ENCODE results near the gene FGD2.

FGD2 gene

DNA sequence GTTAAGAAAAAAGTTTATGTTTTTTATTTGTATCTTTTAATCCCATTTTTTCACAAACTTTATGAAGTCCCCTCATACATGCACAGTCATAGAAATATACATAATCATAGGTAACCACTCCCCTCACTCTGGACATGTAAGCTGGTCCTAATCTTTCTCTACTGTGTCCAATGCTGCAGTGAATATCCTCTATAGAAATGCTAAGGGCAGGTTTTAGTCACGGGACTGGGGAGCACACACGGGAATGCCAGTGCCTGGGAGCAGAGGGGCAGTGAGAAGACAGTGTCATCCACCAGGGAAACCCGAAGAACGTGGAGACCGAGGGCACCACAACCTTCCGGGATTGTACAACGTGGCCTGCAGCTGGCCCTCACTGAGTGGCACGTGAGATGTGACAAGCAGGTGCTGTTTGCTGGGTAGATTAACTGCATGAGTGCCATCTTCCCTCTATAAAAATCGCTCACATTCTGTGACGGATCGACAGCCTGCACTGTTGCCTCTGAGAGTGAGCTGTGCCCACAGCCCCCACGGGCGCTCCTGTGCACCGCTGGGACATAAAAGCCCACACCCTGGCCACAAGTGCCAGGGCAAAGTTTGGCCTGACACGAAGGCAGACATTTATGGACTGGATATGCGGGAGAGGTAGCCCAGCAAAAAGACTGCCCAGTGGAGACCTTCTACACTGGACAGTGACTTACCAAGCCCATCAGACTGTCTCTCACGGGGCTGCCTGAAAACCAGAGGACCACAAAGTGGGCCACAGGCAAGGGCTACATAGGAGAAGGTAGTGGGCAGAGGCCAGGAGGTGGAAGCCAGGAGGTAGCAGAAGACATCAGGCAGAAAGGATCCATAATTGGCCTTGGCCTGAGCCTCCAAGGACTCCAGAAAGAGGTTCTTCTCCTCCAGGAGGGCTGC is 63.2 kb downstream of the FGD2 start:
- Histone ChIP-seq H3K4me3 (ENCODE audit: low read depth in 1 of 5, low read length in 5 of 5) (no peak overlapping the region), H3K4me1 (ENCODE audit: control insufficient read depth in 5 of 5, insufficient read depth in 5 of 5, low read length in 5 of 5) (peaks cover 0 to 10% (median 3%) of the 10 kb centered on the region in 5 donors), H3K36me3 (ENCODE audit: control insufficient read depth in 5 of 5, insufficient read depth in 5 of 5, low read length in 5 of 5) (no peaks in the 10 kb centered on the region), H3K27ac (ENCODE audit: low read depth, low read length) (no peak overlapping the region), H3K27me3 (ENCODE audit: control insufficient read depth in 5 of 5, insufficient read depth in 4 of 5, low read length in 5 of 5) (no peaks in the 10 kb centered on the region), H3K9me3 (ENCODE audit: control insufficient read depth in 5 of 5, low read length in 5 of 5) (no peaks in the 10 kb centered on the region), H3K9ac (ENCODE audit: low read length in 5 of 5) (no peak overlapping the region)

- Histone ChIP-seq H3K4me1 (ENCODE audit: control insufficient read depth in 5 of 5, insufficient read depth in 5 of 5, low read length in 5 of 5) (peaks cover 0 to 21% (median 4%) of the 10 kb centered on the region in 5 donors), H3K36me3 (ENCODE audit: control insufficient read depth in 5 of 5, insufficient read depth in 5 of 5, low read length in 5 of 5) (peaks cover 0 to 3% (median 0%) of the 10 kb centered on the region in 5 donors), H3K9me3 (ENCODE audit: control insufficient read depth in 5 of 5, low read length in 5 of 5) (peaks cover 0 to 3% (median 0%) of the 10 kb centered on the region in 5 donors), H3K4me3 (ENCODE audit: low read depth in 1 of 5, low read length in 5 of 5) (no peak overlapping the region), H3K27me3 (ENCODE audit: control insufficient read depth in 5 of 5, insufficient read depth in 4 of 5, low read length in 5 of 5) (peaks cover 0 to 5% (median 0%) of the 10 kb centered on the region in 5 donors), H3K9ac (ENCODE audit: low read length in 5 of 5) (no peak overlapping the region), H3K27ac (ENCODE audit: low read depth, low read length) (no peak overlapping the region)
Observed at GRCh38 chr6:37069639-37070038, 64.2 kb downstream of the FGD2 start.

DNA sequence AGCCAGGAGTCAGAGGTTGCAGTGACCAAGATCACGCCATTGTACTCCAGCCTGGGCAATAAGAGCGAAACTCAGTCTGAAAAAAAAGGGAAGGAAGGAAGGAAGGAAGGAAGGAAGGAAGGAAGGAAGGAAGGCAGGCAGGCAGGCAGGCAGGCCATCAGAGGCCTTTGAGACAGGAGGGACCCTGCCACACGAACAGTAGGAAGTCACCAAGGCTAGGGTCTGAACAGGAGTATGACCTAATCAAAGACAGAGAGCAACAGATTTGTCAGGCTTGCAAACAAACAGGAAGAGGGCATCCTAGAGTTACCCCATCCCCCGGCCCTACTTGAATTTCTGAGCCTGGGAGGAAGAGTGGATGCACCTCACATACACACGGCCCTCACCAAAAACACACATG is 67.1 kb downstream of the FGD2 start:
- Histone ChIP-seq H3K4me1 (ENCODE audit: control insufficient read depth in 5 of 5, insufficient read depth in 5 of 5, low read length in 5 of 5) (peaks cover 3 to 29% (median 12%) of the 10 kb centered on the region in 5 donors), H3K4me3 (ENCODE audit: low read depth in 1 of 5, low read length in 5 of 5) (no peak overlapping the region), H3K27ac (ENCODE audit: low read depth, low read length) (no peak overlapping the region), H3K27me3 (ENCODE audit: control insufficient read depth in 5 of 5, insufficient read depth in 4 of 5, low read length in 5 of 5) (peaks cover 0 to 5% (median 0%) of the 10 kb centered on the region in 5 donors), H3K36me3 (ENCODE audit: control insufficient read depth in 5 of 5, insufficient read depth in 5 of 5, low read length in 5 of 5) (peaks cover 0 to 3% (median 0%) of the 10 kb centered on the region in 5 donors), H3K9ac (ENCODE audit: low read length in 5 of 5) (no peak overlapping the region), H3K9me3 (ENCODE audit: control insufficient read depth in 5 of 5, low read length in 5 of 5) (peaks cover 0 to 3% (median 0%) of the 10 kb centered on the region in 5 donors)

DNA sequence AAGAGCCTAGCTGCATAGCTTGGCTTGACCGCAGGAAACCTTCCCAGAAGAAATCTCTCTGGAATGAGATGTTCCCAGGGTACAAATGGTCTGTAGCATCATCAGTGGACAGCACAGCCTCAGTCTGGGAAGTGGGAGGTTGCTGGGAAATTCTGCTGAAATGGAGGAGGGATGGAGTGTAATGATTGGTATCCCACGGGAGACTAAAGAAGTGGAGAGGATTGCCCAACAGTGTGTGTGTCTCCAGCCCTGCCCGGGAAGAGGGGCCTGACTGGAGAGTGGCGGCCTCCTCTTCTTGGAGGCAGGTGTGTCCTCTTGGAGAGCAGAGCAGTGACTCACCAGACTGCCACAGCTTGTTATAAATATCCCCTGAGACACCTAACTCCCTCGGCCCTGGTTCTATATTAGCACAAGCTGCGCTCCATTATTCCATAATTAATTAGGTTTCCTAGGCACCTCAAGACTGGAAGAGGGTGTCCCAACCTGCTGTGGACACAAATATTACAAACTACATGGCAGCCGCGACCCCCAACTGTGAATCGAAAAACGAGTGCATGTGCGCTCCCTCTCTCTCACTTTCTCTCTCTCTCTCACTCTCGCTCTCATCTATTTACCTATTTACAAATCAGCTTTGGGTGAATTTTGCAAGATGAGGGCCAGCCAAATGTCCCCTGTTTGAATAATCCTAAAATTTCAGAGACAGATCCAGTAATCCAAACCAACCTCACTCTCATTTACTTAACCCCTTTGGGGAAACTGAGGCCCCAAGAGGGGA is 68.8 kb downstream of the FGD2 start:
- Histone ChIP-seq H3K9ac (ENCODE audit: low read length in 5 of 5) (peak overlapping the region in 2 of 5 donors; percentile 40 to 95), H3K27me3 (ENCODE audit: control insufficient read depth in 5 of 5, insufficient read depth in 4 of 5, low read length in 5 of 5) (peaks cover 0 to 5% (median 0%) of the 10 kb centered on the region in 5 donors), H3K36me3 (ENCODE audit: control insufficient read depth in 5 of 5, insufficient read depth in 5 of 5, low read length in 5 of 5) (peaks cover 0 to 3% (median 0%) of the 10 kb centered on the region in 5 donors), H3K27ac (ENCODE audit: low read depth, low read length) (peak overlapping the region; percentile 83), H3K4me3 (ENCODE audit: low read depth in 1 of 5, low read length in 5 of 5) (no peak overlapping the region), H3K9me3 (ENCODE audit: control insufficient read depth in 5 of 5, low read length in 5 of 5) (peaks cover 0 to 3% (median 0%) of the 10 kb centered on the region in 5 donors), H3K4me1 (ENCODE audit: control insufficient read depth in 5 of 5, insufficient read depth in 5 of 5, low read length in 5 of 5) (peaks cover 11 to 35% (median 24%) of the 10 kb centered on the region in 5 donors)

DNA sequence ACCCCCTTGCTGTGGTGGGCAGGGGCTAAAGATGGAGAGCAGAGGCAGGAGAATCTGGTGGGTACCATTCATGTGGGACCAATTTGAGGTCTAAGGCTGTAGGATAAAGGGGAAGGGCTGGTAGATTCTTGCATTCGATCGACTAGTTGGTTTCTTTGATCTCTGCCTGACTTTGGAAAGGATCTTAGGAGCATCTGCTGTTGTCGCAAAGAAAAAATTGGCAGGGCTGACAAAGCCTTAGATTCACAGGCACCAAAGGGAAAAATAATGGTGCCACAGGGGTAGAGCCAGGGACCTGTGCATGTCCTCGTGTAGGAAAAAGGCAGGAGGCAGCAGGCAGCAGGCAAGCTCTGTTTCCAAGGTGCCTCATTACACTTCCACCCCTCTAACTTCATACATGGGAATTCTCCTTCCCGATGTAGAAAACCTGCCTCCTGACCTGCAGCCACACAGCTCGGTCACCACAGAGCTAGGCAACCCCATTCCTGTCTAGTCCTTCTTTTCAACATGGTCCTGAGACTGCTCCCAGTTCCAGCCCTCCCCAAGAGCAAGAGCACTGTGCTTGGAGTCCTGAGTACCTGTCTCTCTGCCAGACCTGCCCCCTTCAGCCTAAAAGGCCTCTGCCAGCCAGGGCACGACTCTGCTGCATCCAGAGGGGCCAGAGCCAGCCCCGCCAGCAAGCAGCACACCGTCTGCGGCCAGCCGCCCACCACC is 71.9 kb downstream of the FGD2 start:
- H3K9me3 ChIP-seq (ENCODE audit: control insufficient read depth in 5 of 5, low read length in 5 of 5) = peaks cover 0 to 3% (median 0%) of the 10 kb centered on the region in 5 donors
- H3K36me3 ChIP-seq (ENCODE audit: control insufficient read depth in 5 of 5, insufficient read depth in 5 of 5, low read length in 5 of 5) = peaks cover 0 to 3% (median 0%) of the 10 kb centered on the region in 5 donors
- H3K9ac ChIP-seq (ENCODE audit: low read length in 5 of 5) = peak overlapping the region in 3 of 5 donors; percentile 9 to 61 (median 24)
- peaks cover 11 to 33% (median 30%) of the 10 kb centered on the region in 5 donors for H3K4me1 ChIP-seq (ENCODE audit: control insufficient read depth in 5 of 5, insufficient read depth in 5 of 5, low read length in 5 of 5)
- peak overlapping the region in 1 of 5 donors; percentile 21 for H3K4me3 ChIP-seq (ENCODE audit: low read depth in 1 of 5, low read length in 5 of 5)
- peak overlapping the region; percentile 67 for H3K27ac ChIP-seq (ENCODE audit: low read depth, low read length)
- peaks cover 0 to 5% (median 0%) of the 10 kb centered on the region in 5 donors for H3K27me3 ChIP-seq (ENCODE audit: control insufficient read depth in 5 of 5, insufficient read depth in 4 of 5, low read length in 5 of 5)

DNA sequence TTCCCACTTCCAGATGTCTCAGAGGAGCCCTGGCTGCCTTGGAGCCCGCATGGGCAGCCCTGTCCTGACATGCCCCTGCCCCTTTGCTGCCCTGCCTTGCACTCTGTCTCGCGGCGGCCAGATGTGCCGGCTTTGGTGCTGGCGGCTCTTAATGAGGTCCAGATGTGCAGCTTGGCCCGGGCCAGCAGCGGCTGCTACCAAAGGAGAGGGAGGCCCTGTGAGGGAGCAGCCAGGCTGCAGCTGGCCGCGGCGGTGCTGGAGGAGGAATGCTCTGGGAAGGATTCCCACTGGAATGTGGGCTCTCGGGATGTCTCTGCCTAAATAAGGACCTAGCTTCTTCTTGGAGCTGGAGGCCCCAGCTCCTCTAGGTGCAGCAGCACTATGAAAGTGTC is 72.4 kb downstream of the FGD2 start:
- H3K4me1 ChIP-seq (ENCODE audit: control insufficient read depth in 5 of 5, insufficient read depth in 5 of 5, low read length in 5 of 5) = peaks cover 15 to 37% (median 35%) of the 10 kb centered on the region in 5 donors
- peak overlapping the region in 2 of 5 donors; percentile 10 to 61 for H3K9ac ChIP-seq (ENCODE audit: low read length in 5 of 5)
- peaks cover 0 to 3% (median 0%) of the 10 kb centered on the region in 5 donors for H3K36me3 ChIP-seq (ENCODE audit: control insufficient read depth in 5 of 5, insufficient read depth in 5 of 5, low read length in 5 of 5)
- H3K9me3 ChIP-seq (ENCODE audit: control insufficient read depth in 5 of 5, low read length in 5 of 5) = peaks cover 0 to 3% (median 0%) of the 10 kb centered on the region in 5 donors
- H3K27ac ChIP-seq (ENCODE audit: low read depth, low read length) = peak overlapping the region; percentile 67
- no peak overlapping the region for H3K4me3 ChIP-seq (ENCODE audit: low read depth in 1 of 5, low read length in 5 of 5)
- H3K27me3 ChIP-seq (ENCODE audit: control insufficient read depth in 5 of 5, insufficient read depth in 4 of 5, low read length in 5 of 5) = peaks cover 0 to 5% (median 0%) of the 10 kb centered on the region in 5 donors

All from subcutaneous abdominal adipose tissue (tissue), 5 donors.